Body of pancreas (tissue), 4 donors: ENCODE results near the gene GPR65. TPM values are rescaled to one million over a fixed set of nuclear protein-coding genes. Genes with fewer than 3 reads are reported as not detected.
A peak's percentile ranks its signal among the peaks of the same experiment; 100 is the strongest.

Experiments used
- ATAC-seq: fragments of 150-250 bp; one replicate; pipeline ENCODE4 v1.9.1; 2016
- DNase-seq, 4 donors: peaks; one replicate each; pipeline ENCODE4 v3.0.0-alpha.2; 2019
- H3K27ac ChIP-seq, 4 donors: fragments of 200-600 bp; sonication (generic); 1 replicate in 3 of 4; 2 replicates in 1 of 4; pipeline versions ENCODE4 v1.5.1 to v1.6.1; 2016 to 2019; ENCODE audit warnings: mild to moderate bottlenecking in 1 of 4, mixed read lengths in 1 of 4, moderate library complexity in 1 of 4
- H3K27me3 ChIP-seq, 2 donors: fragments of 200-600 bp; sonication (generic); one replicate each; pipeline ENCODE4 v1.6.0; 2016; ENCODE audit warnings: mild to moderate bottlenecking in 1 of 2
- H3K36me3 ChIP-seq, 2 donors: fragments of 200-600 bp; sonication (generic); replicated peaks in 1 of 2; 2 replicates each; pipeline ENCODE4 v1.5.1; 2016; ENCODE audit warnings: low read depth in 2 of 2; ENCODE audit not compliant: insufficient read depth in 1 of 2
- H3K4me1 ChIP-seq: fragments of 200-600 bp; sonication (generic); one replicate; pipeline ENCODE4 v1.6.0; 2016
- H3K4me3 ChIP-seq, 2 donors: fragments of 200-600 bp; sonication (generic); 1 replicate in 1 of 2; 2 replicates in 1 of 2; pipeline ENCODE4 v1.5.1; 2016 to 2019
- H3K9me3 ChIP-seq, 3 donors: fragments of 200-600 bp; sonication (generic); 1 replicate in 2 of 3; 2 replicates in 1 of 3; pipeline ENCODE4 v1.5.1; 2016
- POLR2A ChIP-seq, 3 donors: fragments of 450-650 bp; IDR thresholded peaks; one replicate each; pipeline ENCODE4 v1.6.1; 2016; ENCODE audit warnings: antibody characterized with exemption in 3 of 3, mild to moderate bottlenecking in 2 of 3
- WGBS, 2 donors: methylation state at CpG; one replicate each; pipeline ENCODE4 v1.1.5; 2017; 5-methylcytosine and 5-hydroxymethylcytosine counted together
- intact Hi-C: fragments of 100-400 bp; cut with DNase I; formaldehyde crosslinking; loops from one replicate; pipeline ENCODE4 v1.15.1; 2023
- total RNA-seq, 2 donors: library from RNA; depleted of rRNA; stranded (reverse); fragments of >200 nt; gene quantifications; one replicate each; pipeline ENCODE4 v1.1.0, GENCODE V29; 2016
- TF ChIP-seq, protein P1 (sequence below), 7 experiments: fragments of 450-650 bp in 4 of 7; fragments of 200-600 bp in 3 of 7; sonication (generic) in 3 of 7; IDR thresholded peaks; one replicate each; pipeline ENCODE4 v1.5.1; 2016 to 2019; ENCODE audit warnings: antibody characterized with exemption in 7 of 7

Gene GPR65
- total RNA-seq, 2 donors from 2014 or later, result 1.3 TPM; not detected in 1

DNA sequence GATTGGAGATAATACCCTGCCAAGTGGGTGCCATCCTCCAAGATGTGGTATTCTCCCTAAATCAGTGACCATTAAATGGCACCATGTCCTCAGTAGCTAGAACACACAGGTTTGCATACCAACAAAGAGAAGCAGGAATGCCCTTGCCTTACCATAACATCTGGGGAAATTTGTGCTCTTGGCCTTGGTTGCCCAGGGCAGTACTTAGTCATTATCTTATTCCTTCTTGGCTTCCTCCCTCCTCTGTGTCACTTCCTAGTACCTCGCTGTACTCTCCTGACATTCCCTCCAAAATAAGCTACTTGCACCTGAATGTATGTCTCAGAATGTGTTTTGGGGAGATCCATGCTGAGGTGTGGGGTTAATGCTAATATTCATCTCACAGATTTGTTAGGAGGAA is 43.4 kb downstream of the GPR65 start:
- intact Hi-C loops, result no loop called here
- no peak for ATAC-seq
- DNase-seq, result no peak
- no peaks in the 10 kb centered on the region for H3K9me3 ChIP-seq
- 74 to 93% methylated on average over 1 of the region's 1 CpG for WGBS, 2 donors
- H3K36me3 ChIP-seq, result no peaks in the 10 kb centered on the region
- H3K4me3 ChIP-seq, result no peak overlapping the region
- no peaks in the 10 kb centered on the region for H3K27me3 ChIP-seq
- no peak for TF ChIP-seq POLR2A (IDR thresholded peaks at IDR 0.05)
- TF ChIP-seq, protein P1, sequence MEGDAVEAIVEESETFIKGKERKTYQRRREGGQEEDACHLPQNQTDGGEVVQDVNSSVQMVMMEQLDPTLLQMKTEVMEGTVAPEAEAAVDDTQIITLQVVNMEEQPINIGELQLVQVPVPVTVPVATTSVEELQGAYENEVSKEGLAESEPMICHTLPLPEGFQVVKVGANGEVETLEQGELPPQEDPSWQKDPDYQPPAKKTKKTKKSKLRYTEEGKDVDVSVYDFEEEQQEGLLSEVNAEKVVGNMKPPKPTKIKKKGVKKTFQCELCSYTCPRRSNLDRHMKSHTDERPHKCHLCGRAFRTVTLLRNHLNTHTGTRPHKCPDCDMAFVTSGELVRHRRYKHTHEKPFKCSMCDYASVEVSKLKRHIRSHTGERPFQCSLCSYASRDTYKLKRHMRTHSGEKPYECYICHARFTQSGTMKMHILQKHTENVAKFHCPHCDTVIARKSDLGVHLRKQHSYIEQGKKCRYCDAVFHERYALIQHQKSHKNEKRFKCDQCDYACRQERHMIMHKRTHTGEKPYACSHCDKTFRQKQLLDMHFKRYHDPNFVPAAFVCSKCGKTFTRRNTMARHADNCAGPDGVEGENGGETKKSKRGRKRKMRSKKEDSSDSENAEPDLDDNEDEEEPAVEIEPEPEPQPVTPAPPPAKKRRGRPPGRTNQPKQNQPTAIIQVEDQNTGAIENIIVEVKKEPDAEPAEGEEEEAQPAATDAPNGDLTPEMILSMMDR (IDR thresholded peaks at IDR 0.05), result no peak
- peaks cover 16% of the 10 kb centered on the region for H3K4me1 ChIP-seq
- peak overlapping the region in 1 of 4 donors; percentile 43 for H3K27ac ChIP-seq

DNA sequence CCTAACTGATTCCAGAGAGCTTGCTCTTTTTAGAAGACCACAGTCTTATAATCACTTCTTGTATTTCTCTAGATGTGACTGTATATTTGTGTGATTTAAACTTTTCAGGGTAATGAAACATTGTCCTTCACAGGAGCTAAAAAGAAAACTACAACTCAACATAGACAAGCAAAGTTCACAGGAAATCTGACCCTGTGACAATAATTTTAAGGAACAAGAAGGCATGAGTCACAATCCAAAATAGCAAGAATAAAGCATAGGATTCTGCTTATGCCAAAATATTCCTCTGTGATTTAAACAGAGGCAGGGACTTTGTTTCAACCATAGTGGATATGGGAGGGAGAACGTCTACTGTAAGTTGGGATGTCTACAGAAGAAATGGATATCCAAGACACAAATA is 44.3 kb downstream of the GPR65 start:
- no peak for DNase-seq
- WGBS, 2 donors, result 59 to 64% methylated on average over 1 of the region's 1 CpG
- intact Hi-C loops, result no loop called here

DNA sequence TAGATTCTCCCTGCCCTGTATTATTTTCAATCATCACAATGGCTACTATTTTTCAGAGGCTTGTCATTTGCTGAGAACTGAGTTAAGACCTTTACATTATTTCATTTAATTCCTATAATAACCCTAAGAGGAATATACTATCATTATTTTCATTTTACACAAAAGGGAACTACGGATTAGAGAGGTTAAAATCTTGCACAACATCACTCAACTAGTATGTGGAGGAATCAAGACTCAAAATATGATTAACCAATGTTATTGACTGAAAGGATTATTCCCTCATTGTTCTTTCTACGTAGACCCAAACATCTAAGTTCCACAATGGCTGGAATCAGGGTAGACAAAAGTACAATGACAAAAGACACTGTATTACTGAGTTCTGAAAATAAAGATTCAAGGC is 45.0 kb downstream of the GPR65 start:
- Histone ChIP-seq H3K9me3 (no peaks in the 10 kb centered on the region), H3K4me1 (peaks cover 2% of the 10 kb centered on the region), H3K27me3 (no peaks in the 10 kb centered on the region), H3K27ac (no peak overlapping the region), H3K4me3 (no peak overlapping the region), H3K36me3 (no peaks in the 10 kb centered on the region)
- intact Hi-C loops, result no loop called here
- DNase-seq (no peak), ATAC-seq (no peak)
- no peak for TF ChIP-seq POLR2A (IDR thresholded peaks at IDR 0.05)
- TF ChIP-seq, protein P1 (IDR thresholded peaks at IDR 0.05), result no peak
- WGBS, 2 donors, result 45 to 51% methylated on average over 2 of the region's 2 CpGs

More for the DNA sequence above, 44.3 kb downstream of the GPR65 start:
- Histone ChIP-seq H3K27ac (peak overlapping the region in 1 of 4 donors; percentile 43), H3K9me3 (no peaks in the 10 kb centered on the region), H3K36me3 (no peaks in the 10 kb centered on the region), H3K4me1 (peaks cover 8% of the 10 kb centered on the region), H3K27me3 (no peaks in the 10 kb centered on the region), H3K4me3 (no peak overlapping the region)
- no peak for ATAC-seq
- no peak for TF ChIP-seq POLR2A (IDR thresholded peaks at IDR 0.05)
- TF ChIP-seq, protein P1 (IDR thresholded peaks at IDR 0.05), result no peak

DNA sequence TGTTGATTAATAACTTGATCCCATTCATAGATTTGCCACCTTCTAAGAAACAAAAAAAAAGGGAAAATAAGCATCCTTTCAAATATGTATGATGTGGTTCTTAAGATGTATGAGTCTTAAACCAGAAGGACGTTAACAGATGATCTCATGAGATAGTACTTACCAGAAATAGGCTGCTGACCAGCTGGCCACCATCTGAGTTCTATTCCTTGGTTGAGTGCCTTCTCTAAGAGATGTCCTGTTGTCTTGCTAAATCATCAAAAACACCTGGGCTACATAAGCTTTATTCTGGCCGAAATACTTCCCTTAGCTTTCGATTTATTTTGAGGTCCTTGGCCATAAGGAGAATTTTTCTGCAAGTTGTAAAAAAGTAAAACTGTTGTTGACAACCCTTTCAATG is 55.6 kb downstream of the GPR65 start:
- intact Hi-C loops, result no loop called here
- 72 to 77% methylated on average over 3 of the region's 3 CpGs for WGBS, 2 donors

DNA sequence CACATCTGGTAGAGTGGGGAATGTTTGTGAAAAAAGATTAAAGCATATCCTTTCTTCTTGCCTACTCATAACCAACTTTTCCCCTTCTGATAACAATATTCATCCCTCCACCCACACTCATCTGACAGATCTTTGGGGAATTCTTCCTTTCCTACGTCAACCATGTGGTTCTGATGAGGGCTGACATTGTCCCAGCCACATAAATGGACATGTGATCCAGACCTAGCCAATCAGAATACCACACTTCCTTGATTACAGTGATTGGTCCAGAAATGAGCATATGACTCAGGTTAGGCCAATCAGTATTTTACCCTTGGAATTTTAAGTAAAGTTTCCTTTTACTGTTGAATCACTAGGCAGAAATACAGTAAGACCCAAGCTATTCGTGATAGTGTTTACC is 58.9 kb downstream of the GPR65 start:
- TF ChIP-seq, protein P1 (IDR thresholded peaks at IDR 0.05), result no peak
- TF ChIP-seq POLR2A (IDR thresholded peaks at IDR 0.05), result no peak
- intact Hi-C loops, result no loop called here
- H3K27me3 ChIP-seq, result no peaks in the 10 kb centered on the region
- H3K4me3 ChIP-seq, result no peak overlapping the region
- no peak for DNase-seq
- H3K27ac ChIP-seq, result no peak overlapping the region
- no peaks in the 10 kb centered on the region for H3K36me3 ChIP-seq
- WGBS, 2 donors, result 56 to 63% methylated on average over 2 of the region's 2 CpGs
- no peaks in the 10 kb centered on the region for H3K4me1 ChIP-seq
- ATAC-seq, result no peak
- H3K9me3 ChIP-seq, result no peaks in the 10 kb centered on the region

More for the DNA sequence above, 55.6 kb downstream of the GPR65 start:
- DNase-seq (no peak), ATAC-seq (no peak)
- no peak overlapping the region for H3K4me3 ChIP-seq
- H3K27me3 ChIP-seq, result no peaks in the 10 kb centered on the region
- H3K27ac ChIP-seq, result no peak overlapping the region
- no peaks in the 10 kb centered on the region for H3K4me1 ChIP-seq
- H3K36me3 ChIP-seq, result no peaks in the 10 kb centered on the region
- H3K9me3 ChIP-seq, result no peaks in the 10 kb centered on the region
- TF ChIP-seq, protein P1 (IDR thresholded peaks at IDR 0.05), result no peak
- TF ChIP-seq POLR2A (IDR thresholded peaks at IDR 0.05), result no peak
